Smooth muscle cell (in vitro differentiated cells): ENCODE measurements around the gene AFF2. TPM values are rescaled to one million over a fixed set of nuclear protein-coding genes. Genes with fewer than 3 reads are reported as not detected.

Experiments used
- DNase-seq: peaks from one replicate; lab custom pipeline; 2025; ENCODE audit not compliant: unreplicated experiment; lab: John Stamatoyannopoulos, UW
- H2AFZ ChIP-seq: fragments of 200-600 bp; sonication (generic); 2 replicates; pipeline ENCODE4 v1.6.0; 2016; ENCODE audit warnings: antibody characterized with exemption, low read depth, mild to moderate bottlenecking
- H3F3A ChIP-seq: fragments of 200-600 bp; sonication (generic); 2 replicates; pipeline ENCODE4 v1.6.0; 2017; ENCODE audit warnings: antibody characterized with exemption, low read depth
- H3K27ac ChIP-seq: fragments of 200-600 bp; sonication (generic); 2 replicates; pipeline ENCODE4 v1.5.1; 2016; ENCODE audit warnings: low read depth, mild to moderate bottlenecking
- H3K27me3 ChIP-seq: fragments of 200-600 bp; sonication (generic); 2 replicates; pipeline ENCODE4 v1.6.1; 2016; ENCODE audit warnings: low read depth, mild to moderate bottlenecking
- H3K36me3 ChIP-seq: fragments of 200-600 bp; sonication (generic); 2 replicates; pipeline ENCODE4 v1.5.1; 2016; ENCODE audit warnings: low read depth
- H3K4me1 ChIP-seq: fragments of 200-600 bp; sonication (generic); 2 replicates; pipeline ENCODE4 v1.5.1; 2016; ENCODE audit warnings: low read depth
- H3K4me2 ChIP-seq: fragments of 200-600 bp; sonication (generic); 2 replicates; pipeline ENCODE4 v1.6.0; 2016; ENCODE audit warnings: mild to moderate bottlenecking
- H3K4me3 ChIP-seq: fragments of 200-600 bp; sonication (generic); 2 replicates; pipeline ENCODE4 v1.5.1; 2016; ENCODE audit warnings: mild to moderate bottlenecking
- H3K79me2 ChIP-seq: fragments of 200-600 bp; sonication (generic); 2 replicates; pipeline ENCODE4 v1.6.0; 2016; ENCODE audit warnings: low read depth, mild to moderate bottlenecking
- H3K9ac ChIP-seq: fragments of 200-600 bp; sonication (generic); 2 replicates; pipeline ENCODE4 v1.6.0; 2016; ENCODE audit warnings: low read depth
- H3K9me3 ChIP-seq: fragments of 200-600 bp; sonication (generic); replicated peaks from 2 replicates; pipeline ENCODE4 v1.5.1; 2016; ENCODE audit warnings: low read depth
- H4K20me1 ChIP-seq: fragments of 200-600 bp; sonication (generic); 2 replicates; pipeline ENCODE4 v1.6.0; 2016; ENCODE audit warnings: low read depth
- WGBS: methylation state at CpG from one replicate; pipeline ENCODE4 v1.1.7; 2016; ENCODE audit warnings: low lambda C conversion rate; 5-methylcytosine and 5-hydroxymethylcytosine counted together
- polyA plus RNA-seq: library from polyadenylated mRNA; unstranded; fragments of >200 nt; fragmentation: Nextera tagmentation; extraction: Ambion mirVana; gene quantifications from 2 replicates; pipeline ENCODE4 v1.2.1, GENCODE V29; 2016
- total RNA-seq: library from RNA; depleted of rRNA; stranded (reverse); fragments of >200 nt; gene quantifications from 2 replicates; pipeline ENCODE4 v1.2.3, GENCODE V29; 2014
- TF ChIP-seq, protein P1 (sequence below): fragments of 200-600 bp; sonication (generic); IDR thresholded peaks from 2 replicates; pipeline ENCODE4 v1.5.1; 2017; ENCODE audit warnings: borderline replicate concordance, mild to moderate bottlenecking, antibody characterized with exemption; ENCODE audit not compliant: insufficient read depth, poor library complexity, severe bottlenecking

The AFF2 gene
- total and polyA plus RNA-seq, 2 experiments from 2014 or later: 0.57 to 3.6 TPM

DNA sequence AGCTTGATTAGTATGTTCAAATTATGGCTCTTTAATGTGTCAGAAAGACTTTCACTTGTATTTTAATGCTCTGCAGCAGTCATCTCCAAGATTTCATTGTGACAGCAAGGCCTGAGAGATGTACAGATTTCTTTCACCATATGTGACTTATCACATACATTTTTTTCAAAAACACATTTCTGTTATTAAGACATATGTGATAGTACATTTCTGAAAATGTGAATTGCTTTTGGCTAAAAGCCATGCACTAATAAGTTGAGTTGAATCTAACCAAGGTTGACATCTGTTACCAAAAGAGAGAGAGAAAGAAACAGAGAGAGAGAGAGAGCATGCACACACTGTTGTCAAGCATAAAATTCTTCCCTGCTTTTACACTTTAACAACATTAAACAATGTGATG is 409.3 kb downstream of the AFF2 start:
- H3K9me3 ChIP-seq: no peaks in the 10 kb centered on the region
- no peaks in the 10 kb centered on the region for H3F3A ChIP-seq
- no peaks in the 10 kb centered on the region for H3K4me1 ChIP-seq
- H3K36me3 ChIP-seq: no peaks in the 10 kb centered on the region
- H2AFZ ChIP-seq: no peak overlapping the region
- H3K4me3 ChIP-seq: no peak overlapping the region
- TF ChIP-seq, protein P1, sequence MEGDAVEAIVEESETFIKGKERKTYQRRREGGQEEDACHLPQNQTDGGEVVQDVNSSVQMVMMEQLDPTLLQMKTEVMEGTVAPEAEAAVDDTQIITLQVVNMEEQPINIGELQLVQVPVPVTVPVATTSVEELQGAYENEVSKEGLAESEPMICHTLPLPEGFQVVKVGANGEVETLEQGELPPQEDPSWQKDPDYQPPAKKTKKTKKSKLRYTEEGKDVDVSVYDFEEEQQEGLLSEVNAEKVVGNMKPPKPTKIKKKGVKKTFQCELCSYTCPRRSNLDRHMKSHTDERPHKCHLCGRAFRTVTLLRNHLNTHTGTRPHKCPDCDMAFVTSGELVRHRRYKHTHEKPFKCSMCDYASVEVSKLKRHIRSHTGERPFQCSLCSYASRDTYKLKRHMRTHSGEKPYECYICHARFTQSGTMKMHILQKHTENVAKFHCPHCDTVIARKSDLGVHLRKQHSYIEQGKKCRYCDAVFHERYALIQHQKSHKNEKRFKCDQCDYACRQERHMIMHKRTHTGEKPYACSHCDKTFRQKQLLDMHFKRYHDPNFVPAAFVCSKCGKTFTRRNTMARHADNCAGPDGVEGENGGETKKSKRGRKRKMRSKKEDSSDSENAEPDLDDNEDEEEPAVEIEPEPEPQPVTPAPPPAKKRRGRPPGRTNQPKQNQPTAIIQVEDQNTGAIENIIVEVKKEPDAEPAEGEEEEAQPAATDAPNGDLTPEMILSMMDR: no peak
- no peak overlapping the region for H3K27ac ChIP-seq
- H3K9ac ChIP-seq: no peak overlapping the region
- no peaks in the 10 kb centered on the region for H3K79me2 ChIP-seq
- H3K27me3 ChIP-seq: no peaks in the 10 kb centered on the region
- H3K4me2 ChIP-seq: no peak overlapping the region
- H4K20me1 ChIP-seq: no peaks in the 10 kb centered on the region
- no peak for DNase-seq

DNA sequence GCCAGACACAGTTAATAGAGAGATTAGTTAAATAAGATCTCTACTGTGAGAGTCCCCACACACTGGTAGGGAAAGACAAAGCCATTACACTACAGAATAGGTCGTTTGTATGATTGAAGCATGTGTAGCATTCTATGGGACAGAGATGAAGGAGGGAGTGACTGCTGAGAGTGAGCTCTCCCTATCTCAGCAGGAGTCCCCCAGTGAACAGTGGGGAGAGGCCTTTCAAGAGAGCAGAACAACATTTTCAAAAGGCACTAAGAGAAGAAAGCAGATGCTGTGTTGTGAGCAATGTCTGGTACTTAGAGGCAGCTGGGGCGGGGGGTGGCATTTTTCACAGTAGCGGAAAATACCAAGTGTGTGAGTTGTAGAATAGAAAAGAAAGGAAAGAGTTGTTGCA is 413.6 kb downstream of the AFF2 start:
- Histone ChIP-seq H3F3A (no peaks in the 10 kb centered on the region), H2AFZ (no peak overlapping the region), H3K4me2 (no peak overlapping the region), H3K79me2 (no peaks in the 10 kb centered on the region), H3K9me3 (no peaks in the 10 kb centered on the region), H4K20me1 (no peaks in the 10 kb centered on the region), H3K27me3 (no peaks in the 10 kb centered on the region), H3K4me1 (no peaks in the 10 kb centered on the region), H3K27ac (no peak overlapping the region), H3K36me3 (no peaks in the 10 kb centered on the region), H3K9ac (no peak overlapping the region), H3K4me3 (no peak overlapping the region)
- no peak for DNase-seq
- 65% methylated on average over 3 of the region's 3 CpGs for WGBS
- TF ChIP-seq, protein P1: no peak

DNA sequence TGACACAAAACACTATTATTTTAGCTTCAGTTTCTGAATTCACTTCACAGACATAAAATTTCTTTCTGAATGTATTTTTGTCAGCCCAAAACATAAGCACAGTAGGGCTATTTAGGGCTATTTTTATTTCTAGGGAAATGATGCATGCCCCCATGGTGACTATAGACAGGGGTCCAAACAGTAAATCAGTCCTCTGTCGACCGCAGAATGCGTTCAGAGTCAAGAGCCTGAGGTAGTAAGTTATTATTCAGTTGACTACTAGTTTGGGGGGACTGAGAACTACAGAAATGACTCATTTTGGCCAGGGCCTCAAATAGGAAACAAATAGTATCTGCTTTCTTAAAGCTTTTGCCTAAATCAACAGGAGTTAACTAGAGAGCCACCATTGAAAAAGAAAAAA is 414.4 kb downstream of the AFF2 start:
- TF ChIP-seq, protein P1: no peak

DNA sequence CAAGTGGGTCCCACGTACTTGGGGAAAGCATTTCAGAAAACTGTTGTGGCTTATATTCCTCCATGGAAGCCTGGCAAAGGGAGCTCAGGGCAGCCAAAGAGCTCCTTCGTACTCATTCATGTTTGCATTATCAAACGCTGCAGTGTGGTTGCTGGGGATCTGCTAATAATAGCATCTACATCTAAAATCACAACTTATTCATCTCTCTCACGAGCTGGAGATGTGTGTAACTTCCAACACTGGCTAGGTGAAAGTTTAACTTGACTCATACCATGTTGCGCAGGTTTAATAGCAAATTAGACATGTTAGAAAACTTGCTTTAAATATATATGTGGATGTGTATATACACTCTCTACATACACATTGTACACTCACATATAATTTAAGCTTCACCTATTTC is 415.1 kb downstream of the AFF2 start:
- WGBS: 69% methylated on average over 5 of the region's 5 CpGs
- H3K36me3 ChIP-seq: no peaks in the 10 kb centered on the region
- H4K20me1 ChIP-seq: no peaks in the 10 kb centered on the region
- no peaks in the 10 kb centered on the region for H3K27me3 ChIP-seq
- H3K4me1 ChIP-seq: no peaks in the 10 kb centered on the region
- H3K27ac ChIP-seq: no peak overlapping the region
- no peaks in the 10 kb centered on the region for H3K9me3 ChIP-seq
- H3K4me3 ChIP-seq: no peak overlapping the region
- H3K9ac ChIP-seq: no peak overlapping the region
- H3F3A ChIP-seq: no peaks in the 10 kb centered on the region
- H2AFZ ChIP-seq: no peak overlapping the region
- H3K4me2 ChIP-seq: no peak overlapping the region
- H3K79me2 ChIP-seq: no peaks in the 10 kb centered on the region
- TF ChIP-seq, protein P1: no peak
- no peak for DNase-seq

More for the DNA sequence above, 414.4 kb downstream of the AFF2 start:
- no peaks in the 10 kb centered on the region for H3K9me3 ChIP-seq
- no peak overlapping the region for H3K9ac ChIP-seq
- DNase-seq: no peak
- WGBS: 73% methylated on average over 3 of the region's 3 CpGs
- no peaks in the 10 kb centered on the region for H3K4me1 ChIP-seq
- no peak overlapping the region for H2AFZ ChIP-seq
- H3K79me2 ChIP-seq: no peaks in the 10 kb centered on the region
- no peaks in the 10 kb centered on the region for H3F3A ChIP-seq
- no peak overlapping the region for H3K4me2 ChIP-seq
- H3K27ac ChIP-seq: no peak overlapping the region
- no peaks in the 10 kb centered on the region for H3K27me3 ChIP-seq
- H3K4me3 ChIP-seq: no peak overlapping the region
- no peaks in the 10 kb centered on the region for H3K36me3 ChIP-seq
- no peaks in the 10 kb centered on the region for H4K20me1 ChIP-seq
